Activated CD8-positive, alpha-beta T cell treated with anti-CD3 and anti-CD28 coated beads for 36 hours (primary cell): Measurements from ENCODE around the gene SORCS2. TPM values are rescaled to one million over a fixed set of nuclear protein-coding genes. Genes with fewer than 3 reads are reported as not detected.

Source experiments
- ATAC-seq: fragments of 200-7000 bp; cut with Tn5 transposase; one replicate; pipeline ENCODE4 v1.10.0; 2021; ENCODE audit warnings: mild to moderate bottlenecking, moderate library complexity
- CTCF ChIA-PET: fragments of 350-600 bp; sonication (Branson Sonifier 250); formaldehyde crosslinking; loops from one replicate; lab custom pipeline; 2021; ENCODE audit warnings: antibody characterized with exemption; lab: Charles Lee
- POLR2A ChIA-PET: fragments of 350-600 bp; sonication (Branson Sonifier 250); formaldehyde crosslinking; loops from one replicate; lab custom pipeline; 2021; ENCODE audit warnings: antibody characterized with exemption; lab: Charles Lee
- DNase-seq: peaks from one replicate; pipeline ENCODE4 v3.0.0-alpha.2; 2020
- H3K27ac Mint-ChIP-seq: one replicate; pipeline ENCODE4 v1.8.0; 2021; ENCODE audit warnings: mild to moderate bottlenecking, mixed read lengths
- H3K27me3 Mint-ChIP-seq: one replicate; pipeline ENCODE4 v1.8.0; 2021; ENCODE audit warnings: mixed read lengths
- H3K36me3 Mint-ChIP-seq: one replicate; pipeline ENCODE4 v1.8.0; 2021; ENCODE audit warnings: low read depth, mixed read lengths
- H3K4me1 Mint-ChIP-seq: one replicate; pipeline ENCODE4 v1.8.0; 2021; ENCODE audit warnings: low read depth, mixed read lengths
- H3K4me3 Mint-ChIP-seq: one replicate; pipeline ENCODE4 v1.8.0; 2021; ENCODE audit warnings: mild to moderate bottlenecking, moderate library complexity, mixed read lengths
- H3K9me3 Mint-ChIP-seq: one replicate; pipeline ENCODE4 v1.8.0; 2021; ENCODE audit warnings: mixed read lengths
- CTCF ChIP-seq: fragments of 200-600 bp; IDR thresholded peaks from one replicate; pipeline ENCODE4 v1.8.0; 2022; ENCODE audit warnings: antibody characterized with exemption, mild to moderate bottlenecking
- intact Hi-C: fragments of 100-400 bp; cut with micrococcal nuclease; formaldehyde crosslinking; loops from one replicate; pipeline ENCODE4 v1.10.0; 2022
- total RNA-seq, 2 experiments: library from RNA; stranded (reverse); gene quantifications; one replicate each; pipeline ENCODE4 v1.2.3, GENCODE V29; 2021

The SORCS2 gene
- total RNA-seq, 2 experiments from 2014 or later, result 0.05 TPM; not detected in 1

DNA sequence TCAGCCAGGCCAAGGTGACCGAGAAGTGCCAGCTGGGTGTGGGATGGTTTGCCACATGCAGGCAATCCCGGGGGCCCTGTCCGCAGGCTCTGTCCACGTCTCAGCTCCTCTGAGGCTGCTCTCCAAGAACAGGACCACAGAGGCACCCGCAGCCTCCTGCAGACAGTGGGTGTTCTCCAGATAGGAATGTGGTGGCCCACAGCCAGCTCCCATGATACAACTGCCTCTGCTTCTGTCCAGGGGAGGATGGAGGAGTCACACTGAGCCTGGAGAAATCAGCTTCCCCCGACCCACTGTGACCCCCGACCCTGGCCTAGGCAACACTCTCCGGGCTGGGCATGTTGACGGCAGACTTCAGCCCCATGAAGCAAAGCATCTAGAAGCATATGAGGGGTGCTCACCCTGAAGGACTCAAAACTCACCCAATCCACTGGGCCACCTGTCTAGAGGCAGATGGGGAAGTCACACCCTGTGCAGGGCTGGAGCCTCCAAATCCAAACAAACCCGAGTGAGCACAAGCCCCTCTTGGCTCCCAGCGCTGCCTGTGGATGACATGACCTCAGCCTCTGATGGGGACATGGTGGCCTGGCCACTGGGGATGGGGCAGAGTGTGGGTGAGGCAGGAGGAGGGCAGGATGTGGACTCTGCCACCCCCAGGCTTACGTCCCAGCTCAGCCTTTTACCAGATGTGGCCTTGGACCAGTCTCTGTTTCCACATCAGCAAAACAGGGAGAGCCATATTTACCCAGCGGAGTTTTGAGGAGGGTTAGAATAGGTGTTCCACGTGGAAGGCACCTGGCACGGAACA, 140.1 kb downstream of the SORCS2 start:
- ATAC-seq (no peak), DNase-seq (no peak)
- Mint-ChIP-seq H3K9me3 (no peaks in the 10 kb centered on the region), H3K36me3 (no peaks in the 10 kb centered on the region), H3K27ac (no peak overlapping the region), H3K4me1 (no peaks in the 10 kb centered on the region), H3K4me3 (no peak overlapping the region), H3K27me3 (no peaks in the 10 kb centered on the region)
- POLR2A ChIA-PET, result no interaction called here
- CTCF ChIA-PET, result no interaction called here
- TF ChIP-seq CTCF, result no peak
- intact Hi-C loops, result no loop called here

GRCh38 chr4:7333024-7333780, 140.9 kb downstream of the SORCS2 start:
- ChIA-PET POLR2A (no interaction called here), CTCF (no interaction called here)
- Mint-ChIP-seq H3K36me3 (no peaks in the 10 kb centered on the region), H3K4me1 (no peaks in the 10 kb centered on the region), H3K27ac (no peak overlapping the region), H3K9me3 (no peaks in the 10 kb centered on the region), H3K27me3 (no peaks in the 10 kb centered on the region), H3K4me3 (no peak overlapping the region)
- TF ChIP-seq CTCF, result no peak
- ATAC-seq (no peak), DNase-seq (no peak)
- intact Hi-C loops, result no loop called here

- no peaks in the 10 kb centered on the region for H3K4me1 Mint-ChIP-seq
- no peak overlapping the region for H3K4me3 Mint-ChIP-seq
- no peaks in the 10 kb centered on the region for H3K36me3 Mint-ChIP-seq
- no peak overlapping the region for H3K27ac Mint-ChIP-seq
- POLR2A ChIA-PET, result interaction anchor here (0.7 kb wide), 1 partner anchor 275 kb away, joined by 3 read pairs; no protein-coding TSS in a partner anchor
- no peak for ATAC-seq
- no peak for TF ChIP-seq CTCF
- intact Hi-C loops, result no loop called here
- no peaks in the 10 kb centered on the region for H3K27me3 Mint-ChIP-seq
- CTCF ChIA-PET, result interaction anchor here (1.2 kb wide), 1 partner anchor 142 kb away, joined by 3 read pairs; no protein-coding TSS in a partner anchor
- H3K9me3 Mint-ChIP-seq, result no peaks in the 10 kb centered on the region
- no peak for DNase-seq
Observed at GRCh38 chr4:7333801-7334421, 141.6 kb downstream of the SORCS2 start.

- TF ChIP-seq CTCF, result no peak
- H3K4me1 Mint-ChIP-seq, result no peaks in the 10 kb centered on the region
- DNase-seq (no peak), ATAC-seq (no peak)
- no peaks in the 10 kb centered on the region for H3K27me3 Mint-ChIP-seq
- H3K9me3 Mint-ChIP-seq, result no peaks in the 10 kb centered on the region
- no peak overlapping the region for H3K27ac Mint-ChIP-seq
- intact Hi-C loops, result no loop called here
- H3K36me3 Mint-ChIP-seq, result no peaks in the 10 kb centered on the region
- H3K4me3 Mint-ChIP-seq, result no peak overlapping the region
- POLR2A ChIA-PET, result interaction anchor here (0.7 kb wide), 1 partner anchor 276 kb away, joined by 3 read pairs; no protein-coding TSS in a partner anchor
- CTCF ChIA-PET, result interaction anchor here (0.9 to 2.2 kb wide), 11 partner anchors 11 to 233 kb away, joined by 3 to 11 read pairs (median 7); partner anchors contain the start of gene SORCS2
Observed at GRCh38 chr4:7334521-7335275, 142.4 kb downstream of the SORCS2 start.
